ENCODE measurements around the gene EIF2B5.

DNA sequence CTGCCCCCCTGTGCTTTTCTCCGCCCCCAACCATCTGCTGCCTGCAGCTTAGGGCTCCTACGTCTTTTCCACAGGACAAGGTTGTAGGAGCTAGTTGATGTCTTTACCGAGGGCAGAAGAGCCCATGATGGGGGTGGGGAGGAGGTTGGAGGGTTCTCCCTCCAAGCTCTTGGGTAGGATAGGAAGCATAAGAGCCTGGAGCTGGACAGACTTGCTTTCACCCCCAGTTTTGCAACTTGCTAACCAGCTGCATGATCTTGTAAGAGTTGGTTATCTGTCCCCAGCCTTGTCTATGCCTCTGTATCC lies 51.7 kb downstream of the EIF2B5 start:
- TF ChIP-seq CTCF (IDR thresholded peaks at IDR 0.05; ENCODE audit: low read depth, low read length, poor library complexity, severe bottlenecking) (no peak), EZH2phosphoT487 (IDR thresholded peaks at IDR 0.05; ENCODE audit: borderline replicate concordance, low read length) (no peak)

Data from DOHH2 (cell line).